DMS53 treated with DMSO at 0.1 percent for 48 hours (cell line): ENCODE results near the gene CCNYL1.
"Not testable (repeated sequence)": the region's sequence is repeated elsewhere in the genome, so short reads cannot be mapped to it uniquely, and the experiment has no call there.

ENCODE experiments used
- DNase-seq: peaks from one replicate; lab custom pipeline; 2025; ENCODE audit not compliant: unreplicated experiment; lab: John Stamatoyannopoulos, UW

The CCNYL1 gene

DNA sequence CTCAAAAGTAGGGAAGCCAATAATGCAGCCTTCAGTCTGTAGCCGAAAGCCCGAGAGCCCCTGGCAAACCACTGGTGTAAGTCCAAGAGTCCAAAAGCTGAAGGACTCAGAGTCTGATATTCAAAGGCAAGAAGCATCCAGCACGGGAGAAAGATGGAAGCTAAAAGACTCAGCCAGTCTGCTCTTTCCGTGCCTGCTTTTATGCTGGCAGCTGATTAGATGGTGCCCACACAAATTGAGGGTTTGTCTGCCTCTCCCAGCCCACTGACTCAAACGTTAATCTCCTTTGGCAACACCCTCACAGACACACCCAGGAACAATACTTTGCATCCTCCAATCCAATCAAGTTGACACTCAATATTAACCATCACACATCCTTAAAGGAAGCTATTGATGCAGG lies 14.5 kb upstream of the CCNYL1 start:
- not testable (repeated sequence) for DNase-seq

GRCh38 chr2:207697411-207697810 lies 14.0 kb upstream of the CCNYL1 start:
- no peak for DNase-seq

DNA sequence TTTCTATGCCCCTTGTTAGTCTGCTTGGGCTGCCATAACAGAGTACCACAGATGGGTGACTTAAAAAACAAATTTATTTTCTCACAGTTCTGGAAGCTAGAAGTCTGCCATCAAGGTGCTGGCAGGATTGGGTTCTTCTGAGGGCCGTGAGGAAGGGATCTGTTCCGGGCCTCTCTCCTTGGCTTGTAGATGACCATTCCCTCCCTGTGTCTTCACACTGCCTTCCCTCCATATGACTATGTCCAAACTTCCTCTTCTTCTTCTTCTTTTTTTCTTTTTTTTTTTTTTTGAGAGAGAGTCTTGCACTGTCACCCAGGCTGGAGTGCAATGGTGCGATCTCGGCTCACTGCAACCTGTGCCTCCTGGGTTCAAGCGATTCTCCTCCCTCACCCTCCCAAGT lies 13.1 kb upstream of the CCNYL1 start:
- DNase-seq = no peak

GRCh38 chr2:207704078-207704477 lies 7.4 kb upstream of the CCNYL1 start:
- no peak for DNase-seq

DNA sequence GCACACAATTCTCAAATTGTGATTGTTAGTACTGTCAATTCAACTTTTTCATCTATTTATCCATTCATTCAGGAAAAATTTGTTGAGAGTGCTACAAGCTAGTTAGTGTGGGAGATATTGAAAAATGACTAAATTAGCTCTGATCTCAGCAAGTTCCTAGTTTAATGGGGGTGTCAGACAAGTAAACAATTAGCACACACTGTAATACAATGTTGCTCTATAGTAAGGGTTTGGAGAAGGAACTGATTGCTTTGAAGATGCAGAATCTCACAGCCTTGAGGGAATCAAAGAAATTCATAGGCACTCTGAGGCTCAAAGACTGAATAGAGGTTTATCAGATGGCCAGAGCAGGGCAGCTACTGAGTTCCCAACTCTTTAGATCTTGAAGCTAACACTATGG lies 6.8 kb upstream of the CCNYL1 start:
- no peak for DNase-seq

DNA sequence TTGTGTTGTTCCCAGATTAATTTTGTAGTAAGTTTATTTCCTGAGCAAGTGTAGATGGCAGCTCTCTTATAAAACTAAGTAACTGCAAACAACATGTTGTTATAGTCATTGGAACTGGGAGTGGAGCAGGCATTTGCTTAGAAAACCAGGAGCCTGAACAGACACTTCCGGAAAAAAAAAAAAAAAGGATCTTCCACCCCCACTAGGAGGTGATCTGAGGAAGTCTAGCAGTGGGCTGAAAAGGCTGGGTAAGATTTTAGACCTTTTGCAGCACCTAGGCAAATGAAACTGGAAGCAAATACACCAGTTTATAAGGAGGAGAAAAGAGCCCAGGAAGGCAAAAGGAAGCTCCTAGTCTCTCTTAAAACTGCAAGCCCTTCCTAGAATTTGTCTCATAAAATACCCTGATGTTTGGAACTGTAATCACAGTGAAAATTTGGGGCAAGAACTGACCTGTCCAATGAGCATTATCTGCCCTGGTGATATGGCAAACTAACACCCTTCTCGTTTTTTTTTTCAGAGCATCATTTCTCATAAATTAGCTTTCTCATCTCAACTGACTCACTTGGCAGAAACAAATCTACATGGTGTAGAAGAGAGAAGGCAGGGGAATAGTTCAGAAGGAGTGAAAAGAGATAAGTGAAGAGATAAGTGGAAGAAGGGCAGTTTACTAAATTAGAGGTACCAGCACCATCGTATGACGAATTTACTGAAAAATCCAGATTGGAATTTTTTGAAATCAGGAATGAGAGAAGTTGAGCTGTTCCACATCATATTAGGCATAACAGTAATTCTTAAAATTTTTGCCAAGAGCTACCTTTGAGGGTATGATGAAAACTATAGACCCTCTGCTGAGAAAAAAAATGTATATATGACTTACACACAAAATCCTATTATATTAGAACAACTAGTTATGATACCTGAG lies 4.2 kb upstream of the CCNYL1 start:
- DNase-seq = no peak

- no peak for DNase-seq
These were observed 500 bp downstream of the CCNYL1 start for GRCh38 chr2:207711750-207712530.

DNA sequence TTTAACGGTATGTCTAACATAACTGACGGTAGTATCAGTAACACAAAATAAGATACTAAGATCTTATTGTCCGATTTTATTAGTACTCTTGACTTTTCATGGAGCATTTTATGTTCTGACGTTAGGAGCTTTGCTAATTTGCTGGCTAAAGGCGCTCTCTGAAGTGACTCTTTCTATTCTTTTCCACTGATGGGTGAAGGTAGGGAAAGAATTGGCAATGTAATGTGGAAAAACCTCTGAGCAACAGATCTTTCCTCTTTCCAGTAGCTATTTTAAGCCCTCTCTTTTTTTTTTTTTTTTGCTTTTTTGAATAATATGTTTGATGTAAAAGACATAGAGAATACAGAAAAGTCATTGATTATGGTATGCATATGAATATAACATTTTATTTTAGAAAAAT lies 4.6 kb downstream of the CCNYL1 start:
- DNase-seq = no peak

GRCh38 chr2:207718521-207718920 lies 7.1 kb downstream of the CCNYL1 start:
- no peak for DNase-seq

DNA sequence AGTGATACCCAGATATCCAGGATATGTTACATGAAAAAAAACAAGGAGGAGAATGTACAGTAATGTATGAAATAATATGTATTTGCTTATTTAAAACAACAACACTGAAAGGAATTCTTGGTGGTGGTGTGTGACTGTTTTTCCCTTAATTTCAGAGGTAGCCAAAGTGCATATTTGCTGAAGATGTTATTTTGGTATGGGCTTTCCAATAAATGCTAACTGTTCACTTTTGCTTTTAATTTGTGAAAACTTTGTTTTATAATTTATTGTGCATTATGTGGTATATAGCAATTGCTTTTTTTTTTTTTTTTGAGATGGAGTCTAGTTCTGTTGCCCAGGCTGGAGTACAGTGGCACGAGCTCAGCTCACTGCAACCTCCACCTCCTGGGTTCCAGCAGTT lies 7.6 kb downstream of the CCNYL1 start:
- DNase-seq = no peak

DNA sequence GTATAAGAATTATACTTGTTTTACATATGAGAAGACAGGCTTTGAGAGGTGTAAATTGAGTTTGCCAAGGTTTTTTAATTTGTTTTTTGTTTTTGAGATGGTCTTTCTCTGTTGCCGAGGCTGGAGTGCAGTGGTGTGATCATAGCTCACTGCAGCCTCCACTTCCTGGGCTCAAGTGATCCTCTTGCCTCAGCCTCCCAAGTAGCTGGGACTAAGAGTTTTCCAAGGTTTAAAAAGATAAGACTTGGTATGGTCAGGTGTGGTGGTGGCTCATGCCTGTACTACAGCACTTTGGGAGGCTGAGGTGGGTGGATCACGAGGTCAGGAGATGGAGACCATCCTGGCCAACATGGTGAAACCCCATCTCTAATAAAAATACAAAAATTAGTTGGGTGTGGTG lies 8.2 kb downstream of the CCNYL1 start:
- DNase-seq = not testable (repeated sequence)

- DNase-seq = no peak
These were observed 9.2 kb downstream of the CCNYL1 start for GRCh38 chr2:207720517-207721187.

DNA sequence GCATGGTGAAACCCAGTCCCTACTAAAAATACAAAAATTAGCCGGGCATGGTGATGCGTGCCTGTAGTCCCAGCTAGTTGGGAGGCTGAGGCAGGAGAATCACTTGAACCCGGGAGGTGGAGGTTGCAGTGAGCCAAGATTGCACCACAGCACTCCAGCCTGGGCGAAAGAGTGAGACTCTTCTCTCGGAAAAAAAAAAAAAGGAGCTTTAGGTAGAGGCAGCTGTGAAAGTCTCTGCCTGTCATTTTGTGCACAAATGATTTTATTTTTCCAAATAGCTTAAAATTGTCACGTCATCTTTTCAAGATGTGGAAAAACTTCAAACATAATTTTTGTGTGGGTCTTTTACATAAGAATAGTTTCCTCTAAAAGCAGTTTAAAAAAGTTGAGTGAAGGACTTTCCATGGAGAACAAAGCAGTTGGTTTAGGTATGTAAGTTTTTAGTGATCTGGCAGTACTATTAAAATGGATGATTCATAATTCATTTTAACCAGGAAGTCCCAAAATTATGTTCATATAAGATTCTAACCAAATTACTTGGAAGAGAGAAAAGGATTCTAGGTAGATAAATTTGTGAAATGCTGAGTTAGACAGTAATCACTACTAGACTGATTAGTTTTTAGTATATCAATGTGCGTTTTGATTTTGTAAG lies 11.5 kb downstream of the CCNYL1 start:
- no peak for DNase-seq

DNA sequence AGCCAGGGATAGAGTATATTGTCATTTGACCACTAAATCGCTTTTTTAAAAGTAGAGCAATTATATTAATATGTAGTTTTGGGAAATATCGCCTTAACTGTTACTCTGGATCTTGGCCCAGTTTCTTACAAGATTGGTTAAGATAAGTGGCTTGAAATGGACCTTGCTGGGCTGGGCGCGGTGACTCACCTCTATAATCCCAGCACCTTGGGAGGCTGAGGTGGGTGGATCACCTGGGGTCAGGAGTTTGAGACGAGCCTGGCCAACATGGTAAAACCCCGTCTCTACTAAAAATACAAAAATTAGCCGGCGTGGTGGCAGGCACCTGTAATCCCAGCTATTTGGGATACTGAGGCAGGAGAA lies 12.0 kb downstream of the CCNYL1 start:
- not testable (repeated sequence) for DNase-seq

- no peak for DNase-seq
These were observed 12.7 kb downstream of the CCNYL1 start for GRCh38 chr2:207724113-207724512.

- peak; percentile 77 for DNase-seq
These were observed 14.6 kb downstream of the CCNYL1 start for GRCh38 chr2:207725873-207726578.

- no peak for DNase-seq
These were observed 15.8 kb downstream of the CCNYL1 start for GRCh38 chr2:207727261-207727660.

DNA sequence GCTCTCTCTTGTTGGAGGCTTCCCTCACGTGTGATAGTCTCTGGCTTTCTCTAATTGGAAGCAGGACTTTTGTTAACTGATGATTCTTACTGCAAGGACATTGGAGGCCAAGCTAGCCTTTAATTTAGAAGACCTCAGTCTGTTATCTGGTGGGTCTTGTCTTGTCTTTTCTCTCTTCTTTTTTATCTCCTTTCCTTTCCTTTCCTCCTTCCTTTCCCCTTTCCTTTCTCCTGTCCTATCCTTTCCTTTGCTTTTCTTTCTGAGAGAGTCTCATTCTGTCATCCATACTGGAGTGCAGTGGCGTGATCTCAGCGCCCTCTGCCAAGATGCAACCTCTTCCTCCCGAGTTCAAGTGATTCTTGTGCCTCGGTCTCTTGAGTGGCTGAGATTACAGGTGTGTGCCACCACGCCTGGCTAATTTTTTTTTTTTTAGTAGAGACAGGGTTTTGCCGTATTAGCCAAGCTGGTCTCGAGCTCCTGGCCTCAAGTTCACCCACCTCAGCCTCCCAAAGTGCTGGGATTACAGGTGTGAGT lies 18.1 kb downstream of the CCNYL1 start:
- no peak for DNase-seq

- DNase-seq = no peak
These were observed 19.7 kb downstream of the CCNYL1 start for GRCh38 chr2:207731138-207731537.

DNA sequence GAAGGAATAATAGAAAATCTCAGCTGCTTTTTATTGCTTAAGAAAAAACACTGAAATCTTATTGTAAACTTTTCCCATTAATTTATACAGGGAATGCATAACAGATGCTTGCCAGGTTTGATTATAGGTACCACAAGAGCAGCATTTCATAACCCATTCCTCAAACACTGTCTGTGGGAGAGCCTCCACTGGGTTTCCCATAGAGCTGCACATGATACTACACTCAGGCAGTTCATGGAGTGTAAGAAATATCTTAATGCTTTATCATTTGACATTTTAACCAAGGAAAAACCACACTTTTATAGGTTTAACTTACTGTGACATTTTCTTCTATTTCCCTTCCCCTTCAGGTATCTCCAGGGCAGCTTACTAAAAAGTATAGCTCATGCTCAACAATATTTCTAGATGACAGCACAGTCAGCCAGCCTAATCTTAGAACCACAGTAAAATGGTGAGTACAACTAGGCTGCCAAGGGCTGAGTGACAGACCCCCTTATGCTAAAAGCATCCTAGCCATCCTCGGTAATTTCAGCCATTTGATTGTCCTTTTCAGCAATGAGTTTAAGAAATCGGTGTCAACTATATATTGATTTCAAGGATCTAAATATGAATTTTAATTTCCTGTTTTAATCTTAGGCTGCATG lies 22.3 kb downstream of the CCNYL1 start:
- DNase-seq = no peak
